ENCODE data around the gene CRELD1. TPM values are rescaled to one million over a fixed set of nuclear protein-coding genes. Genes with fewer than 3 reads are reported as not detected.

Gene CRELD1
- total and polyA plus RNA-seq, 9 of the 15 experiments (the other 6 are each of a cell fraction or from before 2014, with no cell fraction given) = 3.3 to 25.8 (median 16.5) TPM

GRCh38 chr3:9970020-9970652, 36.5 kb downstream of the CRELD1 start:
- H4K20me1 ChIP-seq (replicated peaks; ENCODE audit: control insufficient read depth, insufficient read depth, low read length) = no peaks in the 10 kb centered on the region
- no peak for TF ChIP-seq ZBTB7A (IDR thresholded peaks at IDR 0.05; ENCODE audit: borderline replicate concordance, control insufficient read depth, low read depth, low read length)
- no peak for TF ChIP-seq PRPF4 (IDR thresholded peaks at IDR 0.05; ENCODE audit: insufficient read depth, low read depth, low read length, poor library complexity, severe bottlenecking)
- TF ChIP-seq HDAC3 (IDR thresholded peaks at IDR 0.05; ENCODE audit: borderline replicate concordance, partially characterized antibody) = no peak
- TF ChIP-seq TFE3 (CRISPR knock-in tag; IDR thresholded peaks at IDR 0.05) = no peak
- no peak for TF ChIP-seq IRF2 (CRISPR knock-in tag; IDR thresholded peaks at IDR 0.05)
- no peak for TF ChIP-seq CBX3 (IDR thresholded peaks at IDR 0.05; ENCODE audit: borderline replicate concordance in 1 of 2, low read length in 2 of 2)
- no peak for TF ChIP-seq GABPB1 (CRISPR knock-in tag; IDR thresholded peaks at IDR 0.05)
- in situ Hi-C loops (cut with MboI) = no loop called here
- peaks cover 2% of the 10 kb centered on the region for H3K79me2 ChIP-seq (ENCODE audit: control insufficient read depth, insufficient read depth, low read length)
- no peak overlapping the region for H3K4me3 ChIP-seq
- no peak overlapping the region for H3K4me2 ChIP-seq (ENCODE audit: insufficient read depth, low read length)
- CTCF ChIA-PET (ENCODE audit: low intra/inter-chr PET ratio) = interaction anchor here (0.6 kb wide), 1 partner anchor 254 kb away, joined by 4 read pairs; no protein-coding TSS in a partner anchor
- no peak for FAIRE-seq
- ATAC-seq = no peak
- H3K27ac ChIP-seq (ENCODE audit: extremely low read depth, low read depth, low read length) = no peak overlapping the region
- peaks cover 83% of the 10 kb centered on the region for H3K36me3 ChIP-seq (ENCODE audit: control insufficient read depth, insufficient read depth, low read length)
- no peak overlapping the region for H2AFZ ChIP-seq (ENCODE audit: low read depth, low read length)
- DNase-seq (ENCODE audit: extremely low read depth in 1 of 4, low spot score in 3 of 4) = no peak
- POLR2A ChIA-PET = interaction anchor here (7.2 kb wide), 1 partner anchor 8 kb away, joined by 53 read pairs; no protein-coding TSS in a partner anchor
- no peaks in the 10 kb centered on the region for H3K4me1 ChIP-seq (replicated peaks in 1 of 2; ENCODE audit: control insufficient read depth in 2 of 2, insufficient read depth in 2 of 2, low read length in 2 of 2)
- no TSS peak for BruUV-seq (replicated peaks)
- H3K9me1 ChIP-seq (ENCODE audit: control insufficient read depth, insufficient read depth, low read length) = no peaks in the 10 kb centered on the region
- 90% methylated on average over 3 of the region's 3 CpGs for WGBS (ENCODE audit: insufficient coverage, low coverage, missing lambda C conversion rate)
- H3K9me3 ChIP-seq (replicated peaks; ENCODE audit: control insufficient read depth, insufficient read depth, low read depth, low read length) = no peaks in the 10 kb centered on the region
- H3K9ac ChIP-seq (ENCODE audit: insufficient read depth in 1 of 2, low read depth in 2 of 2, low read length in 2 of 2) = no peak overlapping the region
- H3K27me3 ChIP-seq (ENCODE audit: control insufficient read depth in 2 of 2, insufficient read depth in 2 of 2, low read length in 2 of 2) = no peaks in the 10 kb centered on the region
- intact Hi-C loops (cut with micrococcal nuclease) = no loop called here
